Neutrophil (primary cell): ENCODE results near the gene RNF146.
"Not testable (repeated sequence)": the region's sequence is repeated elsewhere in the genome, so short reads cannot be mapped to it uniquely, and the experiment has no call there.

Experiments used
- H3K27ac ChIP-seq: fragments of 200-600 bp; sonication (generic); 2 replicates; pipeline ENCODE4 v1.5.1; 2016; ENCODE audit warnings: mild to moderate bottlenecking, moderate library complexity
- H3K27me3 ChIP-seq: fragments of 200-600 bp; sonication (generic); 2 replicates; pipeline ENCODE4 v1.6.0; 2016; ENCODE audit warnings: mild to moderate bottlenecking
- H3K36me3 ChIP-seq: fragments of 200-600 bp; sonication (generic); 2 replicates; pipeline ENCODE4 v1.5.1; 2017
- H3K4me1 ChIP-seq, 2 experiments: fragments of 200-600 bp in 1 of 2; sonication (generic) in 1 of 2; 1 replicate in 1 of 2; 2 replicates in 1 of 2; pipeline versions ENCODE4 v1.5.1 to v1.6.1; 2013 to 2016; ENCODE audit warnings: low read depth in 1 of 2, low read length in 1 of 2, mild to moderate bottlenecking in 1 of 2, moderate library complexity in 1 of 2; ENCODE audit not compliant: control insufficient read depth in 1 of 2, insufficient read depth in 1 of 2
- H3K4me3 ChIP-seq, 2 experiments: fragments of 200-600 bp in 1 of 2; sonication (generic) in 1 of 2; 1 replicate in 1 of 2; 2 replicates in 1 of 2; pipeline ENCODE4 v1.5.1; 2013 to 2016; ENCODE audit warnings: low read depth in 1 of 2, low read length in 1 of 2, mild to moderate bottlenecking in 1 of 2, moderate library complexity in 1 of 2
- H3K9me3 ChIP-seq: fragments of 200-600 bp; sonication (generic); 2 replicates; pipeline ENCODE4 v1.5.1; 2016
- CTCF ChIP-seq: fragments of 200-600 bp; sonication (generic); IDR thresholded peaks from 2 replicates; pipeline ENCODE4 v1.5.1; 2016; ENCODE audit warnings: antibody characterized with exemption

RNF146 gene

GRCh38 chr6:127266178-127266891, at the start of gene RNF146:
Gene RNF146 (plus strand): TSS chr6:127266864. CDS start chr6:127280339, 13,475 bp downstream.
- TF ChIP-seq CTCF, result peak; percentile 82
- Histone ChIP-seq H3K27me3 (no peaks in the 10 kb centered on the region), H3K36me3 (no peaks in the 10 kb centered on the region), H3K27ac (peak within 1 kb of the TSS; percentile 94), H3K4me1 (peaks cover 34 to 35% of the 10 kb centered on the region in 2 experiments), H3K9me3 (no peaks in the 10 kb centered on the region), H3K4me3 (peak within 1 kb of the TSS; percentile 89 to 94)

- H3K4me1 ChIP-seq, result peaks cover 9 to 12% of the 10 kb centered on the region in 2 experiments
- peaks cover 13% of the 10 kb centered on the region for H3K27me3 ChIP-seq
- H3K4me3 ChIP-seq, result no peak overlapping the region
- no peaks in the 10 kb centered on the region for H3K36me3 ChIP-seq
- no peak overlapping the region for H3K27ac ChIP-seq
- no peaks in the 10 kb centered on the region for H3K9me3 ChIP-seq
- TF ChIP-seq CTCF, result no peak
These were observed 46.8 kb upstream of the RNF146 start for GRCh38 chr6:127219869-127220268.

GRCh38 chr6:127221201-127221600, 45.5 kb upstream of the RNF146 start:
- no peak overlapping the region for H3K27ac ChIP-seq
- no peak overlapping the region for H3K4me3 ChIP-seq
- H3K36me3 ChIP-seq, result no peaks in the 10 kb centered on the region
- no peak for TF ChIP-seq CTCF
- no peaks in the 10 kb centered on the region for H3K9me3 ChIP-seq
- peaks cover 9 to 12% of the 10 kb centered on the region in 2 experiments for H3K4me1 ChIP-seq
- H3K27me3 ChIP-seq, result peaks cover 7% of the 10 kb centered on the region

GRCh38 chr6:127222418-127222817, 44.2 kb upstream of the RNF146 start:
- Histone ChIP-seq H3K36me3 (no peaks in the 10 kb centered on the region), H3K27me3 (no peaks in the 10 kb centered on the region), H3K9me3 (no peaks in the 10 kb centered on the region), H3K27ac (no peak overlapping the region), H3K4me3 (no peak overlapping the region), H3K4me1 (peaks cover 9 to 12% of the 10 kb centered on the region in 2 experiments)
- TF ChIP-seq CTCF, result no peak

GRCh38 chr6:127225497-127225896, 41.2 kb upstream of the RNF146 start:
- Histone ChIP-seq H3K9me3 (no peaks in the 10 kb centered on the region), H3K36me3 (no peaks in the 10 kb centered on the region), H3K27ac (no peak overlapping the region), H3K4me3 (no peak overlapping the region), H3K4me1 (peaks cover 9 to 12% of the 10 kb centered on the region in 2 experiments), H3K27me3 (no peaks in the 10 kb centered on the region)
- no peak for TF ChIP-seq CTCF

- not testable (repeated sequence) for H3K4me1 ChIP-seq, H3K27me3 ChIP-seq, H3K27ac ChIP-seq, H3K4me3 ChIP-seq, H3K36me3 ChIP-seq, H3K9me3 ChIP-seq
These were observed 32.8 kb upstream of the RNF146 start for GRCh38 chr6:127233819-127234218.
